Natural killer cell (primary cell): ENCODE measurements around the gene LRP8. TPM values are rescaled to one million over a fixed set of nuclear protein-coding genes. Genes with fewer than 3 reads are reported as not detected.
A peak's percentile ranks its signal among the peaks of the same experiment; 100 is the strongest.

Source experiments
- ATAC-seq, 3 donors: fragments of 150-1000 bp in 2 of 3; fragments of 200-7000 bp in 1 of 3; cut with Tn5 transposase; 1 replicate in 1 of 3; 2 replicates in 2 of 3; pipeline ENCODE4 v1.10.0; 2021; ENCODE audit warnings: mild to moderate bottlenecking in 2 of 3, moderate library complexity in 2 of 3
- DNase-seq, 2 donors: peaks; one replicate each; pipeline versions ENCODE4 v3.0.0 to v3.0.0-alpha.2; 2013 to 2021; ENCODE audit warnings: mixed read lengths in 1 of 2
- H3K27ac ChIP-seq: one replicate; pipeline ENCODE4 v1.5.1; 2013; ENCODE audit warnings: mild to moderate bottlenecking, low read length
- H3K27me3 ChIP-seq: one replicate; pipeline ENCODE4 v1.6.1; 2013; ENCODE audit warnings: low read length; ENCODE audit not compliant: control insufficient read depth, insufficient read depth
- H3K36me3 ChIP-seq: one replicate; pipeline ENCODE4 v1.6.1; 2013; ENCODE audit warnings: low read length; ENCODE audit not compliant: control insufficient read depth, insufficient read depth
- H3K4me1 ChIP-seq: one replicate; pipeline ENCODE4 v1.6.1; 2013; ENCODE audit warnings: low read length; ENCODE audit not compliant: control insufficient read depth, insufficient read depth
- H3K4me3 ChIP-seq: one replicate; pipeline ENCODE4 v1.5.1; 2013; ENCODE audit warnings: low read length
- H3K9me3 ChIP-seq: one replicate; pipeline ENCODE4 v1.6.1; 2013; ENCODE audit warnings: low read length; ENCODE audit not compliant: control insufficient read depth, insufficient read depth
- H3K27ac Mint-ChIP-seq, 2 donors: one replicate each; pipeline ENCODE4 v1.8.0; 2022; ENCODE audit warnings: mild to moderate bottlenecking in 2 of 2, mixed read lengths in 2 of 2, moderate library complexity in 1 of 2
- H3K27me3 Mint-ChIP-seq, 2 donors: one replicate each; pipeline ENCODE4 v1.8.0; 2022; ENCODE audit warnings: low read depth in 2 of 2, mixed read lengths in 2 of 2
- H3K36me3 Mint-ChIP-seq: one replicate; pipeline ENCODE4 v1.8.0; 2022; ENCODE audit warnings: mixed read lengths
- H3K4me1 Mint-ChIP-seq, 2 donors: one replicate each; pipeline ENCODE4 v1.8.0; 2022; ENCODE audit warnings: mixed read lengths in 2 of 2
- H3K4me3 Mint-ChIP-seq: one replicate; pipeline ENCODE4 v1.8.0; 2022; ENCODE audit warnings: mild to moderate bottlenecking, moderate library complexity, mixed read lengths
- H3K9me3 Mint-ChIP-seq, 2 donors: one replicate each; pipeline ENCODE4 v1.8.0; 2022; ENCODE audit warnings: mixed read lengths in 2 of 2
- WGBS: methylation state at CpG from one replicate; pipeline ENCODE4 v1.1.7; 2013; ENCODE audit warnings: missing lambda C conversion rate; ENCODE audit not compliant: insufficient coverage; 5-methylcytosine and 5-hydroxymethylcytosine counted together
- intact Hi-C: fragments of 100-400 bp; cut with micrococcal nuclease; formaldehyde crosslinking; loops from one replicate; pipeline ENCODE4 v1.14.2; 2022
- total RNA-seq, 4 donors: library from RNA; stranded (reverse); fragments of 120-200 nt in 1 of 4; gene quantifications; one replicate each; pipeline versions ENCODE4 v1.2.3 to v1.2.4, GENCODE V29; 2013 to 2022
- TF ChIP-seq, protein P1 (sequence below): fragments of 200-600 bp; IDR thresholded peaks from one replicate; pipeline ENCODE4 v1.8.0; 2022; ENCODE audit warnings: antibody characterized with exemption

Gene LRP8
- total RNA-seq, 3 donors from 2014 or later (not counting 1 experiment from before 2014, with no cell fraction given), result 23.2 to 27.3 (median 24.9) TPM

DNA sequence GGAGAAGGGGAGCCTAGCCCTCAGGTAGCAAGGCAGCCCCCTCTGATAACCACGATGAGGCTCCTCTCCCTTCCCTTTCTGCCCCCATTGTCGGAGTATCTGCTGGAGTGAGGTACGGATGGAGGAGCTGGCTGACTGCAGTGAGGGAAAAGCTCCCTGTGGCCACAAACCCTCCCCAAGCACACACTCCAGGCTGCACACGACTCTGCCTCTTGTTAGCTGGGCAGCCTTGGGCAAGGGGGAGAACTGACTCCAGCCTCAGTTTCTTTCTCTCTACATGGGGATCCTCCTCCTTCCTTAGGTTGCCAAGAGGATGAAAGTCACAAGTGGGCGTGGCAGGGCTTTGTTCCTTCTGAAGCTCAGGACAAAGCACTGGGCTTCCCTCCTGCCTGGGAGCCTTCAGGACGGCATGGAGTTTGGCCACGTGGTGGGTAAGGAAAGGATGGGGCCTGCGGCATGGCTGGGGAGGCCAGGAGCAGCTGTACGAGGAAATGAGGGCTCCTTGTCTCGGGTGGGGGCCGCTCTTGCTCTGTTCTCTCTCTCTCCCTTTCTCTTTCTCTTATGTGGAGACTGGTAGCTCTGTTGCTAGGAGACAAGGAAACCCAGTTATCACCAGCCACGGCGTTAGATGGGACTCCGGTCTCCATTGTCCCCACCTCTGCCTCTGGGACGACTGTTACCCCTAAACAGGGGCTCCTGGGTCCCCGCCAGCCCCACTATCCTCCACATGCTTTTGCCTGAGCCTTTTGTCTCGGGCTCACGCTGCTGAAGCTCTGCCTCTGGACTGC, 39.7 kb downstream of the LRP8 start:
- Mint-ChIP-seq H3K4me3 (no peak overlapping the region), H3K27me3 (no peaks in the 10 kb centered on the region), H3K36me3 (no peaks in the 10 kb centered on the region), H3K9me3 (no peaks in the 10 kb centered on the region), H3K27ac (peak overlapping the region in 1 of 2 donors; percentile 36), H3K4me1 (peaks cover 19 to 27% of the 10 kb centered on the region in 2 donors)
- Histone ChIP-seq H3K4me3 (no peak overlapping the region), H3K4me1 (peaks cover 26% of the 10 kb centered on the region), H3K36me3 (no peaks in the 10 kb centered on the region), H3K9me3 (no peaks in the 10 kb centered on the region), H3K27ac (no peak overlapping the region), H3K27me3 (no peaks in the 10 kb centered on the region)
- DNase-seq (no peak), ATAC-seq (no peak)
- TF ChIP-seq, protein P1, sequence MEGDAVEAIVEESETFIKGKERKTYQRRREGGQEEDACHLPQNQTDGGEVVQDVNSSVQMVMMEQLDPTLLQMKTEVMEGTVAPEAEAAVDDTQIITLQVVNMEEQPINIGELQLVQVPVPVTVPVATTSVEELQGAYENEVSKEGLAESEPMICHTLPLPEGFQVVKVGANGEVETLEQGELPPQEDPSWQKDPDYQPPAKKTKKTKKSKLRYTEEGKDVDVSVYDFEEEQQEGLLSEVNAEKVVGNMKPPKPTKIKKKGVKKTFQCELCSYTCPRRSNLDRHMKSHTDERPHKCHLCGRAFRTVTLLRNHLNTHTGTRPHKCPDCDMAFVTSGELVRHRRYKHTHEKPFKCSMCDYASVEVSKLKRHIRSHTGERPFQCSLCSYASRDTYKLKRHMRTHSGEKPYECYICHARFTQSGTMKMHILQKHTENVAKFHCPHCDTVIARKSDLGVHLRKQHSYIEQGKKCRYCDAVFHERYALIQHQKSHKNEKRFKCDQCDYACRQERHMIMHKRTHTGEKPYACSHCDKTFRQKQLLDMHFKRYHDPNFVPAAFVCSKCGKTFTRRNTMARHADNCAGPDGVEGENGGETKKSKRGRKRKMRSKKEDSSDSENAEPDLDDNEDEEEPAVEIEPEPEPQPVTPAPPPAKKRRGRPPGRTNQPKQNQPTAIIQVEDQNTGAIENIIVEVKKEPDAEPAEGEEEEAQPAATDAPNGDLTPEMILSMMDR, result no peak
- 93% methylated on average over 17 of the region's 18 CpGs for WGBS
- intact Hi-C loops, result no loop called here

DNA sequence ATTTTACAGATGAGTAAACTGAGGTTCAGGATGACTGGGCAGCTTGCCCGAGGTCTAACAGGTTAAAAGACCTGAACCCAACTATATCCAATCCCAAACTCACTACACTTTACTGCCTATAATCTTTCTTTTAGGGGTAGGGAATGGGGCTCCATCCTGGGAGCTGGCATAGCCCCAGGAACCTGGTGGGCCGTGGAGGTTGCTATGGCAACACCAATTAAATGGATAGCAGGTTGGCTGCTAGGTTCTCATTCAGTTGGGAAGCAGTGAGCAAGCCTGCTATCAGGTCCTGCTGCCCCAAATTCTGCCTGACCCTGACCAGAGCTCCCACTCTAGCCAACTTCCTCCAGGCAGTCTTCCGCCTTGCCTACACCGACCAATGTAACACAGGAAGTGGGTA, 40.9 kb downstream of the LRP8 start:
- ATAC-seq, result no peak
- TF ChIP-seq, protein P1, result no peak

DNA sequence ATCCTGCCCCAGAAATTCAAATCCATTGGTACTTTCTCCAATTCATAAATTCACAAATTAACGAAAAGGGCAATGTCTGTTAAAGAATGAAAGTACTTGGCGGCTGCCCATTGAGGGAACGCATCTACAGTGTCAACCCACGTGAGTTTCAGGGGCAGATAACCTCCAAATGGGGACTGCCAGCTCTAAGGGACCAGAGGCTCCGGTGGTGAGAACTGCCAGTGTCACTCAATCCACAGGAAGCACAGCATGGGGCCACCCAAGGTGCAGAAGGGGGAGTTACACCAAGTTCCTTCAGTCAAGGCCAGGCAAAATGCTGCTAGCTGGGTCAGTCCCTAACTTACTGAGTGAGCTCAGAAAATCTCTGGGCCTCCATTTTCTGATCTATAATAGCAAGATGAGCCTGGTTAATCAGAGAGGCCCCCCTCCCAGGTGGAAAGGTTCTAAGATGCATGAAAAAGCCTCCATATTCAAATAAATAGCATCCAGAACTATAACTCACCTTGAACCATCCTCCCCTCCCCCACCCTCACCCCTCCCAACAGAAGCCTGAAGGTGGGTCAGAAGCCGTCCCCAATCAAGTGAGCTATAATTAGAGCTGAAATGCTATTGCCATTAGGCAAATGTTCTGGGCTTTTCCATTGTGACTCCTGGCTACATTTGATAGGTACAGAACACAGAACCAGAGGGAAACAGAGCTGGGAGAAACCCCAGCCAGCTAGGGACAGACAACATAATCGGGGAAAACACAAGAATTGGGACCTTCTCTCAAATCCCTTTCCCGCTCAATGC, 41.7 kb downstream of the LRP8 start:
- Mint-ChIP-seq H3K36me3 (no peaks in the 10 kb centered on the region), H3K27me3 (no peaks in the 10 kb centered on the region), H3K9me3 (no peaks in the 10 kb centered on the region), H3K4me3 (no peak overlapping the region), H3K27ac (no peak overlapping the region), H3K4me1 (peaks cover 10 to 24% of the 10 kb centered on the region in 2 donors)
- TF ChIP-seq, protein P1, result no peak
- no peak overlapping the region for H3K4me3 ChIP-seq
- intact Hi-C loops, result no loop called here
- peak; percentile 70 to 94 (median 70) for ATAC-seq
- H3K27me3 ChIP-seq, result no peaks in the 10 kb centered on the region
- DNase-seq, result peak in 1 of 2 donors; percentile 18
- peaks cover 15% of the 10 kb centered on the region for H3K4me1 ChIP-seq
- H3K9me3 ChIP-seq, result no peaks in the 10 kb centered on the region
- H3K27ac ChIP-seq, result no peak overlapping the region
- no peaks in the 10 kb centered on the region for H3K36me3 ChIP-seq
- 38% methylated on average over 7 of the region's 8 CpGs for WGBS

More for the DNA sequence above, 40.9 kb downstream of the LRP8 start:
- Histone ChIP-seq H3K4me1 (peaks cover 15% of the 10 kb centered on the region), H3K27ac (no peak overlapping the region), H3K9me3 (no peaks in the 10 kb centered on the region), H3K27me3 (no peaks in the 10 kb centered on the region), H3K4me3 (no peak overlapping the region), H3K36me3 (no peaks in the 10 kb centered on the region)
- Mint-ChIP-seq H3K4me1 (peaks cover 10 to 21% of the 10 kb centered on the region in 2 donors), H3K9me3 (no peaks in the 10 kb centered on the region), H3K4me3 (no peak overlapping the region), H3K27me3 (no peaks in the 10 kb centered on the region), H3K27ac (peak overlapping the region in 1 of 2 donors; percentile 37), H3K36me3 (no peaks in the 10 kb centered on the region)
- intact Hi-C loops, result no loop called here
- no peak for DNase-seq
- 67% methylated on average over 4 of the region's 4 CpGs for WGBS
